ENCODE measurements around the gene SEMA4D.

The SEMA4D gene

DNA sequence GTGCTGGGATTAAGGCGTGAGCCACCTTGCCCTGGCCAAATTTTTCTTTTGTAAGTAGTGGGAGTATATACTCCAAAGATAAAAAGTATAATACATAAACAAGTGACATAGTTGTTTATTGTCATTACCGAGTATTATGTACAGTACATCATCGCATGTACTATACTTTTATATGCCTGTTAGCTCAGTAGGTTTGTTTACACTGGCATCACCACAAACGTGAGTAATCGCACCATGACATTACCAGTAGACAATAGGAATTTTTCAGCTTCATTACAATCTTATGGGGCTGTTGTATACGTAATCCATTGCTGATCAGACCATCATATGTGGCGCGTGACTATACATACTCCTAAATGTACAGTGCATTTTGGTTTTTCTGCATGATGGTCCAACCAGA lies 169.8 kb downstream of the SEMA4D start:
- Histone ChIP-seq H3K27me3 (ENCODE audit: control insufficient read depth, insufficient read depth, low read length, poor library complexity, severe bottlenecking) (no peaks in the 10 kb centered on the region), H3K4me3 (ENCODE audit: insufficient read depth, low read depth, low read length) (no peak overlapping the region), H3K4me1 (ENCODE audit: control insufficient read depth, insufficient read depth, low read length) (no peaks in the 10 kb centered on the region), H3K36me3 (ENCODE audit: control insufficient read depth, insufficient read depth, low read length) (peaks cover 19% of the 10 kb centered on the region), H3K27ac (ENCODE audit: insufficient read depth, low read depth, low read length, poor library complexity, severe bottlenecking) (no peak overlapping the region), H3K9me3 (ENCODE audit: control insufficient read depth, low read length) (no peaks in the 10 kb centered on the region)
- WGBS, 2 experiments: 97 to 98% methylated on average over 7 to 8 of the region's 8 CpGs

DNA sequence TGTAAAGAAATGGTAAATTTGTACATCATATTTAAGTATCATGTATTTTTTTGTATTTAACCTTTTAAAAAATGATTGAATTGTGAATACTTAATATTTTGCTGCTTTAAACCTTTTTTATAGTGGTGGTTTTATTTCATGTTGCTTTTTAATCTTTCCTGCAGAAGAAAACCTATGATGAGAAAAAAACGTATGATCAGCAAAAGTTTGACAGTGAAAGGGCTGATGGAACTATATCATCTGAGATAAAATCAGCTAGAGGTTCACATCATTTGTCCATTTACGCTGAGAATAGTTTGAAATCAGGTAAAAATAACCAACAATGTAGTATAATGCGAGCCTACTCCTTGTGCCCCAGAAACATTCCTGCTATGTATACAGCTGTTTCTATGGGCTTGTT lies 172.2 kb downstream of the SEMA4D start:
- Histone ChIP-seq H3K4me3 (ENCODE audit: insufficient read depth, low read depth, low read length) (no peak overlapping the region), H3K27me3 (ENCODE audit: control insufficient read depth, insufficient read depth, low read length, poor library complexity, severe bottlenecking) (no peaks in the 10 kb centered on the region), H3K9me3 (ENCODE audit: control insufficient read depth, low read length) (no peaks in the 10 kb centered on the region), H3K4me1 (ENCODE audit: control insufficient read depth, insufficient read depth, low read length) (no peaks in the 10 kb centered on the region), H3K27ac (ENCODE audit: insufficient read depth, low read depth, low read length, poor library complexity, severe bottlenecking) (no peak overlapping the region), H3K36me3 (ENCODE audit: control insufficient read depth, insufficient read depth, low read length) (peaks cover 15% of the 10 kb centered on the region)
- 96% methylated on average over 3 of the region's 3 CpGs for whole genome bisulfite sequencing, 2 experiments

- Histone ChIP-seq H3K9me3 (ENCODE audit: control insufficient read depth, low read length) (no peaks in the 10 kb centered on the region), H3K36me3 (ENCODE audit: control insufficient read depth, insufficient read depth, low read length) (no peaks in the 10 kb centered on the region), H3K27me3 (ENCODE audit: control insufficient read depth, insufficient read depth, low read length, poor library complexity, severe bottlenecking) (no peaks in the 10 kb centered on the region), H3K4me1 (ENCODE audit: control insufficient read depth, insufficient read depth, low read length) (peaks cover 4% of the 10 kb centered on the region), H3K4me3 (ENCODE audit: insufficient read depth, low read depth, low read length) (no peak overlapping the region), H3K27ac (ENCODE audit: insufficient read depth, low read depth, low read length, poor library complexity, severe bottlenecking) (no peak overlapping the region)
- WGBS, 2 experiments: 92 to 94% methylated on average over 4 of the region's 4 CpGs
Observed at GRCh38 chr9:89323390-89323789, 174.5 kb downstream of the SEMA4D start.

- whole genome bisulfite sequencing, 2 experiments: 26 to 35% methylated on average over 9 to 13 of the region's 13 CpGs
- H3K4me3 ChIP-seq (ENCODE audit: insufficient read depth, low read depth, low read length): peak overlapping the region; percentile 63
- H3K27me3 ChIP-seq (ENCODE audit: control insufficient read depth, insufficient read depth, low read length, poor library complexity, severe bottlenecking): no peaks in the 10 kb centered on the region
- H3K9me3 ChIP-seq (ENCODE audit: control insufficient read depth, low read length): no peaks in the 10 kb centered on the region
- peak overlapping the region; percentile 99 for H3K27ac ChIP-seq (ENCODE audit: insufficient read depth, low read depth, low read length, poor library complexity, severe bottlenecking)
- peaks cover 20% of the 10 kb centered on the region for H3K36me3 ChIP-seq (ENCODE audit: control insufficient read depth, insufficient read depth, low read length)
- H3K4me1 ChIP-seq (ENCODE audit: control insufficient read depth, insufficient read depth, low read length): peaks cover 13% of the 10 kb centered on the region
Observed at GRCh38 chr9:89319015-89319905, 178.7 kb downstream of the SEMA4D start.

DNA sequence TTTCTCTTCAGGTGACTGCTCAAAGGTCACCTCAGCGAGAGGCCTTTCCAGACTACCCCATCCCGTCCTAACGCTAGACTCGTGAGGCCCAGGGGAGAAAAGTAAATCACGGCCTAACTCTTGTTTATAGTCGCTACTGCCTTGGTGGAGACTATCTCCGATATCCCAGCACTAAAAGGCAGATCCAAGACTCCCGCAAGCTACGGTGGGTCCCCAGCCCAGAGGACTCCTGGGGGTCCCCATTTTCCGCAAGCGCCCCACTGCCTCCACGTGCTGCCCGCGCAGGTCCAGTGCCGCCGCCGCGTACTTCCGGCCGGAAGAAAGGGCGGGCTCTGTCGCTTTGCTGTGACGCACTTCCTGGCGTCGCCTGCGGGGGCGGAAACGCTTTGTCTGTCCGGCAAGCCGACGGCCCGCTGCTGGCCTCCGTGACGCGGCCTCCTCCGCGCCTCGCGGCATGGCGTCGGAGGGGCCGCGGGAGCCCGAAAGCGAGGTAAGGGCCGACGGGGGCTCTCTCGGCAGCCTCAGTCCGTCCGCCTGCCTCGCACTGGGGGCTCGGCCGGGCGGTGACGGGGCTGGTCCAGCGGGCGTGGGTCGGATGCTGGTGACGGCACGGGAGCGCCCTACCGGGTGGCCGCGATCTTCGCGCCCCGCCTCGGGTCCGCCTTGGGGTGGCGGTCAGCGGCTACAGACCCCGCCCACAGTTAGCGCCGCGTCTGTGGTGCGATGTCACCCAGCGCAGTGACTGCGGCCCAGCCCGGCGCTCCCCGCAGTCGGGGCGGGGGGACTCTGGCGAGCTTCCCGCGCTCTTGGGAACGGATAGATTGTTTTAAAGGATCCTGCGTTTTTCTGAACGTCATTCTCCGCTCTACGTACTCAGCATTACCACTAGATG lies 179.5 kb downstream of the SEMA4D start, which contains the start of gene SECISBP2:
Gene SECISBP2 (plus strand): TSS at position 378 of the 892 bp plus-strand sequence. CDS start 77 bp downstream, at position 455.
- peaks cover 20% of the 10 kb centered on the region for H3K36me3 ChIP-seq (ENCODE audit: control insufficient read depth, insufficient read depth, low read length)
- H3K9me3 ChIP-seq (ENCODE audit: control insufficient read depth, low read length): no peaks in the 10 kb centered on the region
- H3K27me3 ChIP-seq (ENCODE audit: control insufficient read depth, insufficient read depth, low read length, poor library complexity, severe bottlenecking): no peaks in the 10 kb centered on the region
- peak within 1 kb of the TSS; percentile 99 for H3K27ac ChIP-seq (ENCODE audit: insufficient read depth, low read depth, low read length, poor library complexity, severe bottlenecking)
- H3K4me1 ChIP-seq (ENCODE audit: control insufficient read depth, insufficient read depth, low read length): peaks cover 17% of the 10 kb centered on the region
- peak within 1 kb of the TSS; percentile 63 for H3K4me3 ChIP-seq (ENCODE audit: insufficient read depth, low read depth, low read length)
- 1% methylated on average over 91 of the region's 91 CpGs for WGBS, 2 experiments

- Histone ChIP-seq H3K4me1 (ENCODE audit: control insufficient read depth, insufficient read depth, low read length) (peaks cover 20% of the 10 kb centered on the region), H3K9me3 (ENCODE audit: control insufficient read depth, low read length) (no peaks in the 10 kb centered on the region), H3K36me3 (ENCODE audit: control insufficient read depth, insufficient read depth, low read length) (peaks cover 20% of the 10 kb centered on the region), H3K4me3 (ENCODE audit: insufficient read depth, low read depth, low read length) (no peak overlapping the region), H3K27me3 (ENCODE audit: control insufficient read depth, insufficient read depth, low read length, poor library complexity, severe bottlenecking) (no peaks in the 10 kb centered on the region), H3K27ac (ENCODE audit: insufficient read depth, low read depth, low read length, poor library complexity, severe bottlenecking) (peak overlapping the region; percentile 99)
- 91 to 93% methylated on average over 4 of the region's 4 CpGs for WGBS, 2 experiments
Observed at GRCh38 chr9:89317282-89317681, 180.6 kb downstream of the SEMA4D start.

DNA sequence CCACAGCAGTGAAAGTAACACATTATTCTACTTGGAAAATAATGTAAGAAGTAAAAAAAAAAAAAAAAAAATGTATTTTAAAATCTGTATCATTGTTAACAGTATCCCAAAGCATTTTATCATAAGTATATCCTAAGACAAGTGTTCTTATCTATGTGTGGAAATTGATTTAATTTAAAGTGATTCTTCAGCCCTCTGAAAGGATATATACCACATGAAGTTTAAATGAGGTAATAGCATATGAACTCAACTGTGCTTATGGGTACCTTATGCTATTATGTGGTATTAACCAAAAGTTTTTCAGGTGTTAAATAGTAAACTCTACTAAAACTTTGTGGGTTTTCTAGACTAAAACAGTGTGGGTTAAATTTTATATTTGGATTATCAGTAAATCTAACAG lies 182.4 kb downstream of the SEMA4D start:
- Histone ChIP-seq H3K27me3 (ENCODE audit: control insufficient read depth, insufficient read depth, low read length, poor library complexity, severe bottlenecking) (no peaks in the 10 kb centered on the region), H3K4me3 (ENCODE audit: insufficient read depth, low read depth, low read length) (no peak overlapping the region), H3K9me3 (ENCODE audit: control insufficient read depth, low read length) (no peaks in the 10 kb centered on the region), H3K27ac (ENCODE audit: insufficient read depth, low read depth, low read length, poor library complexity, severe bottlenecking) (no peak overlapping the region), H3K36me3 (ENCODE audit: control insufficient read depth, insufficient read depth, low read length) (peaks cover 20% of the 10 kb centered on the region), H3K4me1 (ENCODE audit: control insufficient read depth, insufficient read depth, low read length) (peaks cover 20% of the 10 kb centered on the region)

GRCh38 chr9:89314955-89315354 lies 183.0 kb downstream of the SEMA4D start:
- Histone ChIP-seq H3K4me1 (ENCODE audit: control insufficient read depth, insufficient read depth, low read length) (peaks cover 20% of the 10 kb centered on the region), H3K27me3 (ENCODE audit: control insufficient read depth, insufficient read depth, low read length, poor library complexity, severe bottlenecking) (no peaks in the 10 kb centered on the region), H3K36me3 (ENCODE audit: control insufficient read depth, insufficient read depth, low read length) (peaks cover 20% of the 10 kb centered on the region), H3K9me3 (ENCODE audit: control insufficient read depth, low read length) (no peaks in the 10 kb centered on the region), H3K27ac (ENCODE audit: insufficient read depth, low read depth, low read length, poor library complexity, severe bottlenecking) (no peak overlapping the region), H3K4me3 (ENCODE audit: insufficient read depth, low read depth, low read length) (peak overlapping the region; percentile 85)
- WGBS, 2 experiments: 95 to 100% methylated on average over 1 of the region's 1 CpG

- peaks cover 20% of the 10 kb centered on the region for H3K36me3 ChIP-seq (ENCODE audit: control insufficient read depth, insufficient read depth, low read length)
- peaks cover 16% of the 10 kb centered on the region for H3K4me1 ChIP-seq (ENCODE audit: control insufficient read depth, insufficient read depth, low read length)
- peak overlapping the region; percentile 85 for H3K4me3 ChIP-seq (ENCODE audit: insufficient read depth, low read depth, low read length)
- no peak overlapping the region for H3K27ac ChIP-seq (ENCODE audit: insufficient read depth, low read depth, low read length, poor library complexity, severe bottlenecking)
- no peaks in the 10 kb centered on the region for H3K9me3 ChIP-seq (ENCODE audit: control insufficient read depth, low read length)
- H3K27me3 ChIP-seq (ENCODE audit: control insufficient read depth, insufficient read depth, low read length, poor library complexity, severe bottlenecking): no peaks in the 10 kb centered on the region
- 69 to 80% methylated on average over 1 of the region's 1 CpG for WGBS, 2 experiments
Observed at GRCh38 chr9:89313842-89314241, 184.1 kb downstream of the SEMA4D start.

DNA sequence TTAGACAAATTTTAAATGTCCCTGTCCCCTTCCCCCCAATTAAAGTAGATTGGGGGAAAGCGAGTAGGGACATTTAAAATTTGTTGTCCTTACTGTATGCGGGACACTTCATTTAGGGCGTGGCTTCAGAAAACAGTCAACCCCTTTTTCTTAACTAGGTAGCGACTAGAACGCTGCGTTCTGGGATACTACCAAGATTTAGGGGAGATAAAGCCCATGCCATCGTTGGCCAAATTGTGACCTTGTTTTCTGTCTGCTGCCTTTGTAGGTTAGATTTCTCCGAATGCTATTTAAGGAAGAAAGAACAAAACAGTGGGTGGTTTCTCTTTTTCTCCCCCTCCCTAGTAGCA lies 185.7 kb downstream of the SEMA4D start:
- H3K27me3 ChIP-seq (ENCODE audit: control insufficient read depth, insufficient read depth, low read length, poor library complexity, severe bottlenecking): no peaks in the 10 kb centered on the region
- no peaks in the 10 kb centered on the region for H3K9me3 ChIP-seq (ENCODE audit: control insufficient read depth, low read length)
- H3K4me1 ChIP-seq (ENCODE audit: control insufficient read depth, insufficient read depth, low read length): peaks cover 16% of the 10 kb centered on the region
- H3K27ac ChIP-seq (ENCODE audit: insufficient read depth, low read depth, low read length, poor library complexity, severe bottlenecking): peak overlapping the region; percentile 48
- peaks cover 16% of the 10 kb centered on the region for H3K36me3 ChIP-seq (ENCODE audit: control insufficient read depth, insufficient read depth, low read length)
- peak overlapping the region; percentile 85 for H3K4me3 ChIP-seq (ENCODE audit: insufficient read depth, low read depth, low read length)
- 0% methylated on average over 8 of the region's 8 CpGs for WGBS, 2 experiments
